HG03280 (cell line): ENCODE measurements around the gene ALPL.

Source experiments
- ATAC-seq: cut with Tn5 transposase; IDR thresholded peaks from one replicate; pipeline ENCODE4 v1.9.1; 2021; ENCODE audit warnings: mild to moderate bottlenecking, moderate library complexity; ENCODE audit not compliant: unreplicated experiment

ALPL gene

GRCh38 chr1:21574466-21575151 is 65.4 kb downstream of the ALPL start:
- no peak for ATAC-seq

GRCh38 chr1:21575351-21575942 is 66.2 kb downstream of the ALPL start:
- ATAC-seq, result no peak

GRCh38 chr1:21576031-21576797 is 67.0 kb downstream of the ALPL start:
- ATAC-seq, result no peak

GRCh38 chr1:21576798-21577187 is 67.6 kb downstream of the ALPL start:
- ATAC-seq, result no peak

GRCh38 chr1:21577324-21577723 is 68.1 kb downstream of the ALPL start:
- no peak for ATAC-seq

GRCh38 chr1:21577933-21578332 is 68.7 kb downstream of the ALPL start:
- ATAC-seq, result no peak

- ATAC-seq, result no peak
Measured at GRCh38 chr1:21579791-21580190, 70.6 kb downstream of the ALPL start.

GRCh38 chr1:21584096-21584495 is 74.9 kb downstream of the ALPL start:
- no peak for ATAC-seq

- no peak for ATAC-seq
Measured at GRCh38 chr1:21585037-21585436, 75.8 kb downstream of the ALPL start.

- ATAC-seq, result no peak
Measured at GRCh38 chr1:21586222-21586621, 77.0 kb downstream of the ALPL start.

- ATAC-seq, result no peak
Measured at GRCh38 chr1:21586846-21587601, 77.8 kb downstream of the ALPL start.

- no peak for ATAC-seq
Measured at GRCh38 chr1:21587602-21587953, 78.4 kb downstream of the ALPL start.

GRCh38 chr1:21589618-21590017 is 80.4 kb downstream of the ALPL start:
- ATAC-seq, result no peak

GRCh38 chr1:21590126-21590880 is 81.1 kb downstream of the ALPL start:
- no peak for ATAC-seq

- ATAC-seq, result no peak
Measured at GRCh38 chr1:21590934-21591333, 81.7 kb downstream of the ALPL start.

- no peak for ATAC-seq
Measured at GRCh38 chr1:21592086-21592865, 83.1 kb downstream of the ALPL start.

GRCh38 chr1:21593231-21593630 is 84.0 kb downstream of the ALPL start:
- no peak for ATAC-seq

GRCh38 chr1:21594501-21594900 is 85.3 kb downstream of the ALPL start:
- ATAC-seq, result no peak

GRCh38 chr1:21594935-21595897 is 86.0 kb downstream of the ALPL start:
- ATAC-seq, result no peak
